Measurements from ENCODE around the gene ABCC9.

The ABCC9 gene

GRCh38 chr12:21983095-21983494 is 41.9 kb upstream of the ABCC9 start:
- DNase-seq (ENCODE audit: extremely low spot score) = no peak
- TF ChIP-seq, protein P1, sequence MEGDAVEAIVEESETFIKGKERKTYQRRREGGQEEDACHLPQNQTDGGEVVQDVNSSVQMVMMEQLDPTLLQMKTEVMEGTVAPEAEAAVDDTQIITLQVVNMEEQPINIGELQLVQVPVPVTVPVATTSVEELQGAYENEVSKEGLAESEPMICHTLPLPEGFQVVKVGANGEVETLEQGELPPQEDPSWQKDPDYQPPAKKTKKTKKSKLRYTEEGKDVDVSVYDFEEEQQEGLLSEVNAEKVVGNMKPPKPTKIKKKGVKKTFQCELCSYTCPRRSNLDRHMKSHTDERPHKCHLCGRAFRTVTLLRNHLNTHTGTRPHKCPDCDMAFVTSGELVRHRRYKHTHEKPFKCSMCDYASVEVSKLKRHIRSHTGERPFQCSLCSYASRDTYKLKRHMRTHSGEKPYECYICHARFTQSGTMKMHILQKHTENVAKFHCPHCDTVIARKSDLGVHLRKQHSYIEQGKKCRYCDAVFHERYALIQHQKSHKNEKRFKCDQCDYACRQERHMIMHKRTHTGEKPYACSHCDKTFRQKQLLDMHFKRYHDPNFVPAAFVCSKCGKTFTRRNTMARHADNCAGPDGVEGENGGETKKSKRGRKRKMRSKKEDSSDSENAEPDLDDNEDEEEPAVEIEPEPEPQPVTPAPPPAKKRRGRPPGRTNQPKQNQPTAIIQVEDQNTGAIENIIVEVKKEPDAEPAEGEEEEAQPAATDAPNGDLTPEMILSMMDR (IDR thresholded peaks at IDR 0.05; ENCODE audit: control extremely low read depth, extremely low read depth, low read depth, missing control alignments) = no peak
- POLR2A ChIA-PET = no interaction called here
- CTCF ChIA-PET = interaction anchor here (1.6 kb wide), 1 partner anchor 13 kb away, joined by 3 read pairs; no protein-coding TSS in a partner anchor

DNA sequence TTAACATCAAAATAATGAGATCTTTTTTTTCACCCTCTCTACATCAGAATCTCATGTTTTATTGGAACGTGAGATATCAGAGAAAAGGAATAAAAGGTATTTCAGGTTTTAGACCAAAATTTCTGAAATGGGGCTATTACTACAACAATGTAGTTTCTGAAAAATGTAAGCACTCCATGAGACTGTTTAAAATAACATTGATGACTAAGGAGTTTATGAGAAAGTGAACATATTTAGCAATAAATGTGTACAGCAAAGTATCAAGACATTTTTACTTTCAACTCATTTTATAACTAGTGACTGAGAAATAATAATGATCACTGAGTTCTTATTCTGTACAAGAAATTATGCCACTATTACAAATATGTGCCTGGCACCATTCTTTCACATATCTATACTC is 39.3 kb upstream of the ABCC9 start:
- DNase-seq (ENCODE audit: extremely low spot score) = no peak
- ChIA-PET POLR2A (no interaction called here), CTCF (no interaction called here)
- TF ChIP-seq, protein P1 (IDR thresholded peaks at IDR 0.05; ENCODE audit: control extremely low read depth, extremely low read depth, low read depth, missing control alignments) = no peak

DNA sequence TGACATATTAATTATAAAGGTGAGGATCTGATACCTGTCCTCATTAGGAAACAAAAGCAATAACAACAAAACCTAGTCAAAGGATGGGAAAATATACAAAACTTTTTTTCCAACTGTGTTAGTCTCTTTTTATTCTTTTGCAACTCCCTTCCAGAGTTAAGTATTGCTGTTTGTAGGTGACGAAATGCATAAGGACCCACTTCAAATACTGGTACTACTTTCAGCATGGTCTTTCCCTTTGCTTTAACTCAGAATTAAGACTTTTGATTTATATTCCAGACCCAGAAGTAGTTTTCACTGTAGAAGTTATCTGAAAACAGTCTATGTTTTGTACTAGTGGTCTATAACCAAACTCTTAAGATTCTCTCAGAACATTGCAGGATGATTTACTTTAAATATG is 34.1 kb upstream of the ABCC9 start:
- CTCF ChIA-PET = no interaction called here
- POLR2A ChIA-PET = no interaction called here
- DNase-seq (ENCODE audit: extremely low spot score) = no peak
- TF ChIP-seq, protein P1 (IDR thresholded peaks at IDR 0.05; ENCODE audit: control extremely low read depth, extremely low read depth, low read depth, missing control alignments) = no peak

- ChIA-PET CTCF (interaction anchor here (1.7 kb wide), 1 partner anchor 13 kb away, joined by 5 read pairs; no protein-coding TSS in a partner anchor), POLR2A (no interaction called here)
- no peak for DNase-seq (ENCODE audit: extremely low spot score)
- TF ChIP-seq, protein P1 (IDR thresholded peaks at IDR 0.05; ENCODE audit: control extremely low read depth, extremely low read depth, low read depth, missing control alignments) = no peak
Observed at GRCh38 chr12:21973221-21973620, 32.0 kb upstream of the ABCC9 start.

DNA sequence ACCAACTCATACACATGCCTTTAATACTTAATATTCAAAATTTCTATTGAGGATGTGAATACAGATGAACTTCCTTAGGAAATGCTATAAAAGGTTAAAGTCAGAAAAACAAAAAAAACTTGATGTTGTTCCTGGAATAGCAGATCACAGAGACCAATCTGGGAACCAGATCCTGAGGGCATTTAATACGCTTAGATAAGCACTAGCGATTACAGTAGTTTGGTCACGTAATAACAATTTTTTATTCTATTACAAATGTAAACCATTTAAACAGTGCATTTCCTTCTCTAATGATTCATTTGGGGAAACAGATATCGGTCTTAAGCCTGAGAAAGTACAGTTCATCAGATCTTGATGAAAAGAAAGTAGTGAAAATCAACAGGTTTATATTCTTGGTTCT is 30.8 kb upstream of the ABCC9 start:
- TF ChIP-seq, protein P1 (IDR thresholded peaks at IDR 0.05; ENCODE audit: control extremely low read depth, extremely low read depth, low read depth, missing control alignments) = no peak
- POLR2A ChIA-PET = no interaction called here
- no peak for DNase-seq (ENCODE audit: extremely low spot score)
- CTCF ChIA-PET = no interaction called here

GRCh38 chr12:21971344-21971743 is 30.1 kb upstream of the ABCC9 start:
- ChIA-PET CTCF (no interaction called here), POLR2A (no interaction called here)
- TF ChIP-seq, protein P1 (IDR thresholded peaks at IDR 0.05; ENCODE audit: control extremely low read depth, extremely low read depth, low read depth, missing control alignments) = no peak
- no peak for DNase-seq (ENCODE audit: extremely low spot score)

DNA sequence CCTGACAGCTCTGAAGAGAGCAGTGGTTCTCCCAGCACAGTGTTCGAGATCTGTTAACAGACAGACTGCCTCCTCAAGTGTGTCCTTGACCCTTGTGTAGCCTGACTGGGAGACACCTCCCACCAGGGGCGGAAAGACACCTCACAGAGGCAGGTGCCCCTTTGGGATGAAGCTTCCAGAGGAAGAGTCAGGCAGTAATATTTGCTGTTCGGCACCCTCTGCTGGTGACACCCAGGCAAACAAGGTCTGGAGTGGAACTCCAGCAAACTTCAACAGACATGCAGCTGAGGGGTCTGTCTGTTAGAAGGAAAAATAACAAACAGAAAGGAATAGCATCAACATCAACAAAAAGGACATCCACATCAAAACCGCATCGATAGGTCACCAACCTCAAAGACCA is 21.6 kb upstream of the ABCC9 start:
- ChIA-PET POLR2A (no interaction called here), CTCF (interaction anchor here (0.9 kb wide), 1 partner anchor 265 kb away, joined by 3 read pairs; no protein-coding TSS in a partner anchor)
- TF ChIP-seq, protein P1 (IDR thresholded peaks at IDR 0.05; ENCODE audit: control extremely low read depth, extremely low read depth, low read depth, missing control alignments) = no peak
- no peak for DNase-seq (ENCODE audit: extremely low spot score)
